PC-3 (cell line): ENCODE results near the gene STX11. TPM values are rescaled to one million over a fixed set of nuclear protein-coding genes. Genes with fewer than 3 reads are reported as not detected.

Experiments
- ATAC-seq: fragments of 200-7000 bp; cut with Tn5 transposase; 2 replicates; pipeline ENCODE4 v1.9.1; 2020; ENCODE audit warnings: mild to moderate bottlenecking, moderate library complexity
- BruUV-seq: library from RNA; stranded (reverse); fragments of 400-500 nt; replicated peaks from 2 replicates; lab custom pipeline; 2021; lab: Mats Ljungman, UMichigan
- CTCF ChIA-PET: fragments of 300-600 bp; sonication (Branson Sonifier 250); formaldehyde crosslinking; loops from one replicate; lab custom pipeline; 2022; ENCODE audit warnings: antibody characterized with exemption; lab: Charles Lee
- POLR2A ChIA-PET: fragments of 300-600 bp; sonication (Branson Sonifier 250); formaldehyde crosslinking; loops from one replicate; lab custom pipeline; 2022; ENCODE audit warnings: antibody characterized with exemption; ENCODE audit not compliant: unreplicated experiment; lab: Charles Lee
- DNase-seq: peaks from one replicate; pipeline ENCODE4 v3.0.0-alpha.2; 2015
- H2AFZ ChIP-seq: fragments of 300-600 bp; sonication (generic); 2 replicates; pipeline ENCODE4 v1.6.0; 2016; ENCODE audit warnings: antibody characterized with exemption, low read length
- H3F3A ChIP-seq: fragments of 300-600 bp; sonication (generic); one replicate; pipeline ENCODE4 v1.6.0; 2017; ENCODE audit warnings: antibody characterized with exemption, low read length, control low read depth, mild to moderate bottlenecking; ENCODE audit not compliant: unreplicated experiment
- H3K27ac ChIP-seq: fragments of 300-600 bp; sonication (generic); 2 replicates; pipeline ENCODE4 v1.5.1; 2016; ENCODE audit warnings: mild to moderate bottlenecking, low read length
- H3K27me3 ChIP-seq: fragments of 300-600 bp; sonication (generic); 2 replicates; pipeline ENCODE4 v1.6.1; 2016; ENCODE audit warnings: low read length, mixed read lengths
- H3K36me3 ChIP-seq: fragments of 300-600 bp; sonication (generic); 2 replicates; pipeline ENCODE4 v1.6.1; 2016; ENCODE audit warnings: low read depth, mixed run types, low read length, mixed read lengths
- H3K4me1 ChIP-seq: fragments of 300-600 bp; sonication (generic); 2 replicates; pipeline ENCODE4 v1.5.1; 2016; ENCODE audit warnings: low read length; ENCODE audit not compliant: insufficient read depth
- H3K4me2 ChIP-seq: fragments of 300-600 bp; sonication (generic); 2 replicates; pipeline ENCODE4 v1.6.0; 2016; ENCODE audit warnings: low read length
- H3K4me3 ChIP-seq: fragments of 300-600 bp; sonication (generic); 2 replicates; pipeline ENCODE4 v1.5.1; 2016; ENCODE audit warnings: mild to moderate bottlenecking, low read length, mixed read lengths
- H3K79me2 ChIP-seq: fragments of 300-600 bp; sonication (generic); 2 replicates; pipeline ENCODE4 v1.6.1; 2017; ENCODE audit warnings: low read length, mixed read lengths
- H3K9ac ChIP-seq: fragments of 300-600 bp; sonication (generic); 2 replicates; pipeline ENCODE4 v1.6.0; 2016; ENCODE audit warnings: mild to moderate bottlenecking, low read length
- H3K9me2 ChIP-seq: fragments of 300-600 bp; sonication (generic); replicated peaks from 2 replicates; pipeline ENCODE4 v1.6.1; 2016; ENCODE audit warnings: mixed run types, low read length, mixed read lengths
- H3K9me3 ChIP-seq: fragments of 300-600 bp; sonication (generic); 2 replicates; pipeline ENCODE4 v1.6.1; 2016; ENCODE audit warnings: low read length, mixed read lengths
- H4K20me1 ChIP-seq: fragments of 300-600 bp; sonication (generic); 2 replicates; pipeline ENCODE4 v1.6.1; 2016; ENCODE audit warnings: low read length, mixed read lengths
- CTCF ChIP-seq: fragments of 300-600 bp; sonication (generic); conservative IDR thresholded peaks from 2 replicates; pipeline ENCODE4 v1.5.1; 2017; ENCODE audit warnings: antibody characterized with exemption, low read depth, mild to moderate bottlenecking, low read length
- EZH2 ChIP-seq: fragments of 300-600 bp; sonication (generic); IDR thresholded peaks from one replicate; pipeline ENCODE4 v1.6.1; 2017; ENCODE audit warnings: antibody characterized with exemption, mild to moderate bottlenecking, low read length; ENCODE audit not compliant: unreplicated experiment
- EZH2phosphoT487 ChIP-seq: fragments of 300-600 bp; sonication (generic); IDR thresholded peaks from 2 replicates; pipeline ENCODE4 v1.6.1; 2018; ENCODE audit warnings: mild to moderate bottlenecking, antibody characterized with exemption, low read length, borderline replicate concordance
- intact Hi-C: fragments of 100-400 bp; cut with micrococcal nuclease; formaldehyde crosslinking; loops from 2 replicates; pipeline ENCODE4 v1.9.0; 2023
- total RNA-seq: library from RNA; depleted of rRNA; stranded (reverse); fragments of >200 nt; gene quantifications from 2 replicates; pipeline ENCODE4 v1.2.3, GENCODE V29; 2014

The STX11 gene
- total RNA-seq, 1 experiment from 2014 or later, result 1.5 TPM

DNA sequence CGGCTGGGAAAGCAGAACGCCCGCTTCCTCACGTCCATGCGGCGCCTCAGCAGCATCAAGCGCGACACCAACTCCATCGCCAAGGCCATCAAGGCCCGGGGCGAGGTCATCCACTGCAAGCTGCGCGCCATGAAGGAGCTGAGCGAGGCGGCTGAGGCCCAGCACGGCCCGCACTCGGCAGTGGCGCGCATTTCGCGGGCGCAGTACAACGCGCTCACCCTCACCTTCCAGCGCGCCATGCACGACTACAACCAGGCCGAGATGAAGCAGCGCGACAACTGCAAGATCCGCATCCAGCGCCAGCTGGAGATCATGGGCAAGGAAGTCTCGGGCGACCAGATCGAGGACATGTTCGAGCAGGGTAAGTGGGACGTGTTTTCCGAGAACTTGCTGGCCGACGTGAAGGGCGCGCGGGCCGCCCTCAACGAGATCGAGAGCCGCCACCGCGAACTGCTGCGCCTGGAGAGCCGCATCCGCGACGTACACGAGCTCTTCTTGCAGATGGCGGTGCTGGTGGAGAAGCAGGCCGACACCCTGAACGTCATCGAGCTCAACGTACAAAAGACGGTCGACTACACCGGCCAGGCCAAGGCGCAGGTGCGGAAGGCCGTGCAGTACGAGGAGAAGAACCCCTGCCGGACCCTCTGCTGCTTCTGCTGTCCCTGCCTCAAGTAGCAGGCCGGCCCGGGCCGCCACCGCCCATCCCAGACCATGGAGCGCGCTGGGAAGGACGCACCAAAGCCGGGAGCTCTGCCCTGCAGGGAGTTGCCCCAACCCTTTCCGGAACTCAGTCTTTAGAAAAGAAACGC, 36.7 kb downstream of the STX11 start:
- no peaks in the 10 kb centered on the region for H3K9me3 ChIP-seq
- TF ChIP-seq EZH2phosphoT487, result no peak
- TF ChIP-seq EZH2, result no peak
- TF ChIP-seq CTCF, result no peak
- H3K79me2 ChIP-seq, result no peaks in the 10 kb centered on the region
- ATAC-seq (no peak), DNase-seq (no peak)
- H3K9ac ChIP-seq, result no peak overlapping the region
- BruUV-seq, result no TSS peak
- H3K36me3 ChIP-seq, result no peaks in the 10 kb centered on the region
- no peaks in the 10 kb centered on the region for H3K27me3 ChIP-seq
- H2AFZ ChIP-seq, result no peak overlapping the region
- ChIA-PET POLR2A (no interaction called here), CTCF (no interaction called here)
- no peak overlapping the region for H3K4me2 ChIP-seq
- H4K20me1 ChIP-seq, result no peaks in the 10 kb centered on the region
- no peak overlapping the region for H3K4me3 ChIP-seq
- peaks cover 22% of the 10 kb centered on the region for H3K4me1 ChIP-seq
- H3K27ac ChIP-seq, result no peak overlapping the region
- intact Hi-C loops, result no loop called here
- no peaks in the 10 kb centered on the region for H3F3A ChIP-seq
- no peaks in the 10 kb centered on the region for H3K9me2 ChIP-seq

DNA sequence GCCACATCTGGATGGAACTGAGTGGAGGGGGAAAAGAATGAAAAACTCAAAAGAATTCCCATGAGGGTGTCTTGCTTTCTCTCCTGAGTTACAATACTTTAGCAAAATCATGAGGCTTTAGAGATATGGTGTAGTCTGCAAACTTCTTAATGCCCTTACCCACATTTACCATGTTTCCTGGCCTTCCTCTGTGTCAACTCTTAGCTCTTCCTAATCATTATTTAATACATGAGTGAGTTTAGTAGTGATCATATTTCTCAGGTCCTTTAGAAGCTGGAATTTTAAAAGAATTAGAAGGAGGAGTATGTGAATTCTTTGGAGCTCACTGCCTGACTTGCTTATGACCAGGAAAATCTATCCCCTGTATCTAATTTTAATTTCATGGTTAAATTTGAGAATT, 39.0 kb downstream of the STX11 start:
- Histone ChIP-seq H3K4me1 (peaks cover 22% of the 10 kb centered on the region), H3K4me3 (no peak overlapping the region), H3K79me2 (no peaks in the 10 kb centered on the region), H3K36me3 (no peaks in the 10 kb centered on the region), H3K27me3 (no peaks in the 10 kb centered on the region), H3F3A (no peaks in the 10 kb centered on the region), H3K9me3 (no peaks in the 10 kb centered on the region), H2AFZ (no peak overlapping the region), H3K4me2 (no peak overlapping the region), H3K9ac (no peak overlapping the region), H3K27ac (no peak overlapping the region), H4K20me1 (no peaks in the 10 kb centered on the region), H3K9me2 (no peaks in the 10 kb centered on the region)
- ChIA-PET POLR2A (no interaction called here), CTCF (no interaction called here)
- TF ChIP-seq EZH2 (no peak), CTCF (no peak), EZH2phosphoT487 (no peak)
- BruUV-seq, result no TSS peak
- ATAC-seq (no peak), DNase-seq (no peak)
- intact Hi-C loops, result no loop called here

DNA sequence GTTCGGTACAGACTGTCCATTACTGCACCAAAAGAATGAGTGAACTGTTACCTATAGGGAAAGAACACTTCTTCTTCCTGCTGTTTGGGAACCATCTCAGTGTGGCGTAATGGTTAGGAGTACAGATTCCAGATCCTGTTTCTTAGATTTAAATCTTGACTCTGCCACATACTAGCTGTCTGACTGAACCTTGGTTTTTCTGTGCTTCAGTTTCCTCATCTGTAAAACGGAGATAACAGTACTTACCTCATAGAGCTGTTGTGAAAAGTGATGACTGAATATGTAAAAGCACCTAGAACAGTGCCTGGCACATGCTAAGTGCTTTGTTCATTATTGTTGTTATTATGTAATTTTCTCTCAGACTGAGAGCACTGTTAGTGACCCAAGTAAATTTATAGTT, 39.8 kb downstream of the STX11 start:
- CTCF ChIA-PET, result no interaction called here

More for the DNA sequence above, 39.8 kb downstream of the STX11 start:
- Histone ChIP-seq H4K20me1 (no peaks in the 10 kb centered on the region), H3K4me1 (peaks cover 21% of the 10 kb centered on the region), H3K9me3 (no peaks in the 10 kb centered on the region), H3K36me3 (no peaks in the 10 kb centered on the region), H3K27ac (no peak overlapping the region), H3K4me2 (no peak overlapping the region), H3K27me3 (no peaks in the 10 kb centered on the region), H3K9me2 (no peaks in the 10 kb centered on the region), H3K4me3 (no peak overlapping the region), H3K9ac (no peak overlapping the region), H3K79me2 (no peaks in the 10 kb centered on the region), H3F3A (no peaks in the 10 kb centered on the region), H2AFZ (no peak overlapping the region)
- no peak for ATAC-seq
- intact Hi-C loops, result loop anchor here (1.0 to 2.0 kb wide), 2 partner anchors 26 to 39 kb away; partner anchors contain the start of gene STX11
- POLR2A ChIA-PET, result no interaction called here
- DNase-seq, result no peak
- TF ChIP-seq EZH2 (no peak), EZH2phosphoT487 (no peak), CTCF (no peak)
- no TSS peak for BruUV-seq
